ENCODE results near the gene PLAGL2.

The PLAGL2 gene

GRCh38 chr20:32231245-32231644, 23.7 kb upstream of the PLAGL2 start:
- no peak for DNase-seq

- no peak for DNase-seq
These were observed 23.2 kb upstream of the PLAGL2 start for GRCh38 chr20:32230707-32231106.

DNA sequence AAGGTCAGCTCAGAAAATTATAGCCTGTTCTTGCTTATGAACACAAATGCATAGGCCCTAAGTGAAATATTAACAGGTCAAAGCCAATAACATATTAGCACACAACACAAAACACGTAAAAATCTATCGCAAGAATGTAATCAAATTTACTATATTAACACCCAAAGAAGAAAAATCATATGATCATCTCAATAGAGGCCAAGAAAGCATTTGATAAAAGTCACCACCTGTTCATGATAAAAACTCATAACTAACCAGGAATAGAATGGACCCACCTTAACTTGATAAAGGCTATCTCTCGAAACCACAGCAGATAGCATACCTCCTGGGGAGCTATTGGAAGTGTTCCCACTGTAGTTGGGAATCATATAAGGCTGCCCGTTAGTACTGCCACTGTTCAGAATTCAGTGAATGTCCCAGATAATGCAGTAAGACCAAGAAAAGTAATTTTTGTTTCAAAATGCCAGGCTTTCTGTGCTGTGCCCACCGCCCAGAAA, 21.8 kb upstream of the PLAGL2 start:
- DNase-seq = no peak

DNA sequence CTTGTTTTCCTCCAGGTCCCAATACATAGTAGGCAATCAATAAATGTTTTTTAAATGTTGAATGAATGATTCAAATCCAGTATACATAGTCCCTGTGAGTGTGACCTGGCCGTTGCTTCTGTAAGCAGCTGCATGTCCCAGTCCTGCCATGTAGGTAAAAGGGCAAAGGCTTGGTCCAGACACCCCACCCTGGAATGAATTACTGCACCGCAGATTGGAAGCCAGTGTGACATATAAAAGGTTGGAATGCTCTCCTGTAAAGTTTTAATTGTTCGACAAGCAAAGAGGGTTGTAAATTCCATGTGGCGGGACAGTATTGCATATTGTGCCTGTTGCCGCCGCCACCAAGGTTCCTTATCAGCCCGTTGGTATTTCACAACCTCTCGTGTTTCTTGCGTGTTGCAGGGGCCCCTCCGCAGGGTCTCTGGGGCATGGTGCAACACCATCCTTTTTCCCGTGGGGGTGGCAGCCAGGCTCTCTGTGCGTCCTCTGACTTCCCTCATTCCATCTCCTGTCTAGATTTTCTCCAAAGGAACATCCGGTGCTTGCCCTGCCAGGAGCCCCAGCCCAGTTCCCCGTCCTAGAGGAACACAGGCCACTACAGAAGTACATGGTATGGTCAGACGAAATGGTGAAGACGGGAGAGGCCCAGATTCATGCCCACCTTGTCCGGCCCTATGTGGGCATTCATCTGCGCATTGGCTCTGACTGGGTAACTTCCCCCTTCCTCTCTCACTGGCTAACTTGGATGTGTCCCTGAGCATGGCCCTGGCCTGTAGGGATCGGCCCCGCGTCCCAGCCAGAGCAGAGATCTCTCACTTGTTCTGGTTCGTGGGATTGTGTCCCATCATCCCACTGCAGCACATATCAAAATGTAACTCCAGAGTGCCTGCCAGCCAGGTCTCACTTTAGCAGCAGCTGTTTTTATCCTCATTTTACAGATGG, 20.5 kb upstream of the PLAGL2 start:
- DNase-seq = no peak

- DNase-seq = no peak
These were observed 19.8 kb upstream of the PLAGL2 start for GRCh38 chr20:32227306-32227705.

DNA sequence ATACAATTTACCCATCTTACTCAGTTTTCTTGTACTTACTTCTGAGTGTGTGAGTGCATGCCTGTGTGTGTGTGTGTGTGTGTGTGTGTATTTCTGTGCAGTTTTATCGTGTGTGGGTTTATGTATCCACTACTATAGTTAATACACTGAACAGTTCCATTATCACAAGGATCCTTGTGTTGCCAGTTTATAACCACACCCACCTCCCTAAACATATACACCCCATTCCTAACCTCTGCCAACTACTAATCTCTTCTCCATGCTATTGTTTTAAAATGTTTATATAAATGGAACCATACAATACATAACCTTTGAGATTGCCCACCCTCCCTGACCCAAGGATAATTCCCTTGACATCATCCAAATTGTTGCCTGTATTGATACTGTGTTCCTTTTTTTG, 18.8 kb upstream of the PLAGL2 start:
- no peak for DNase-seq

GRCh38 chr20:32224463-32224862, 16.9 kb upstream of the PLAGL2 start:
- DNase-seq = no peak

GRCh38 chr20:32218156-32218900, 10.8 kb upstream of the PLAGL2 start:
- no peak for DNase-seq

DNA sequence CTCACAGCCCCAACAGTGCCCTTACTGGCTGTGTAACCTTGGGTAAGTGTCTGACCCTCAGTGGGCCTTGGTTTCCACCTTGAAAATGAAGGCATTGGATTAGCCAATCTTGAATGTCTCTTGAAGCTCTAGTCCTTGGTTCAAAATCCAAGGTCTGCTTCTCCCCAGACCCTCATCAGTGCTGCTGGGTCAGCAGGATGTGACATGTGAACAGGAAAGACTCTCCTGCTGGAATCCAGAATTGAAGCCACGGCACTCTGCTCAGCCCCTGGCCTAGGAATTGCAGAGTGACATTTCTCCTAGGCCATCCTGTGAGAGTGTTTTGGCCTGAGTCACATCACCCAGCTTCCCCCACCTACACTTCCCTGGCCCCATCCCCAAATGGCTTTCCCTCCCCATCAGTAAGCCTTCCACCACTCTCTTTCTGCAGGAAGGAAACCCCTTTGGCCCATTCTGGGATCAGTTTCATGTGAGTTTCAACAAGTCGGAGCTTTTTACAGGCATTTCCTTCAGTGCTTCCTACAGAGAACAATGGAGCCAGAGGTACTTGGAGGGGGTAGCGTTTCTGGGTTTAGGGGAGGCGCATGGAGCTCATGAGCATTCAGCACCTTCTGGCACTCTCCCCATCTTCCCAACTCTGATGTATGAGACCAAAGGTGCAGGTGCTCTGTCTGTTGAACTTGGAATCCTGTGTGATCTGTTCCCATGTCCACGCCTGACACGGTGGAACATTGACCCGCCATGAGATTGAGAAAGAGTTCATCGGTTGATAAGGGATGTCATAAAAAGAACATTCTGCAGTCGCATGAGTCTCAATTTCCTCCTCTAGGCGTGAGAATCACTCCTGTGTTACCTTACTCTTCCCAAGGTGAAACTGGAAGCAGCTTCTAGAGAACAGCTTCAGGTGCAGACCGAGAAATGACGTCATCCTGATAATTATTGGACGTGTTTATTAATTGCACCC, 8.9 kb upstream of the PLAGL2 start:
- DNase-seq = no peak

- no peak for DNase-seq
These were observed 8.2 kb upstream of the PLAGL2 start for GRCh38 chr20:32215729-32216128.

DNA sequence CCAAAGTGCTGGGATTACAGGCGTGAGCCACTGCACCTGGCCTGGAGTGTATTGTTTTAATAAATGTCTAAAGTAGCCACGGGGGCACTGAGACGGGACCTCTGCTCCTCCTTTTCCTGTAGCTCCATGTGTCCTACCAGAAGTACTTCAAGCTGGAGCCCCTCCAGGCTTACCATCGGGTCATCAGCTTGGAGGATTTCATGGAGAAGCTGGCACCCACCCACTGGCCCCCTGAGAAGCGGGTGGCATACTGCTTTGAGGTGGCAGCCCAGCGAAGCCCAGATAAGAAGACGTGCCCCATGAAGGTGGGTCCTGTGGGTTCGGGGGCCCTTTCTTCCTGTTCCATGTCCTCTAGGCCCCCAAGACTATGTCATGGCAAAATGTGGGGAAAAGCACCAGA, 7.6 kb upstream of the PLAGL2 start:
- no peak for DNase-seq

- no peak for DNase-seq
These were observed 6.3 kb upstream of the PLAGL2 start for GRCh38 chr20:32213870-32214269.

- no peak for DNase-seq
These were observed 2.5 kb upstream of the PLAGL2 start for GRCh38 chr20:32209850-32210605.

DNA sequence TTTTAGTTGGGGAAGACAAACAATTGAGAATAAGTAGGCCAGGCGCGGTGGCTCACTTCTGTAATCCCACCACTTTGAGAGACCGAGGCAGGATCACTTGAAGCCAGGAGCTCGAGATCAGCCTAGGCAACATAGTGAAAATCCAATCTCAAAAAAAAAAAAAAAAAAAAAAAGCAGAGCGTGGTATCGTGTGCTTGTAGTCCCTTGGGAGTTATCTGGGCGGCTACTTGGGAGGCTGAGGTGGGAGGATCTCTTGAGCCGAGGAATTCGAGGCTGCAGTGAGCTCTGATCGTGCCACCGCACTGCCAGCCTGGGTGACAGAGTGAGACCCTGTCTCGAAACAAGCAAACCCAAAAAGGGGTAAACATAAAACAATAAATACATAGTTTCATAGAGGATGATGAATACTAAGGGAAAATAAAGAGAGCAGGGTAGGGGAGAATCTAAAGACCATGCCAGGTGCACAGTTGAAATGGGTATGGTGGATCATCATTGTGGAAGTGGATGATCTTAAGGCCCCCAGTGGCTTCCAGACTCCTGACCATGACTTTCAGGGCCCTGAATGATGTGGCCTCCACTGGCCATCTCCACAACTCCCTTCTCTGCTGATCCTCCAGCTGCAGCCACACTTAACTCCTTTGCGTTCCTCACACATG, 1.1 kb upstream of the PLAGL2 start:
- no peak for DNase-seq

DNA sequence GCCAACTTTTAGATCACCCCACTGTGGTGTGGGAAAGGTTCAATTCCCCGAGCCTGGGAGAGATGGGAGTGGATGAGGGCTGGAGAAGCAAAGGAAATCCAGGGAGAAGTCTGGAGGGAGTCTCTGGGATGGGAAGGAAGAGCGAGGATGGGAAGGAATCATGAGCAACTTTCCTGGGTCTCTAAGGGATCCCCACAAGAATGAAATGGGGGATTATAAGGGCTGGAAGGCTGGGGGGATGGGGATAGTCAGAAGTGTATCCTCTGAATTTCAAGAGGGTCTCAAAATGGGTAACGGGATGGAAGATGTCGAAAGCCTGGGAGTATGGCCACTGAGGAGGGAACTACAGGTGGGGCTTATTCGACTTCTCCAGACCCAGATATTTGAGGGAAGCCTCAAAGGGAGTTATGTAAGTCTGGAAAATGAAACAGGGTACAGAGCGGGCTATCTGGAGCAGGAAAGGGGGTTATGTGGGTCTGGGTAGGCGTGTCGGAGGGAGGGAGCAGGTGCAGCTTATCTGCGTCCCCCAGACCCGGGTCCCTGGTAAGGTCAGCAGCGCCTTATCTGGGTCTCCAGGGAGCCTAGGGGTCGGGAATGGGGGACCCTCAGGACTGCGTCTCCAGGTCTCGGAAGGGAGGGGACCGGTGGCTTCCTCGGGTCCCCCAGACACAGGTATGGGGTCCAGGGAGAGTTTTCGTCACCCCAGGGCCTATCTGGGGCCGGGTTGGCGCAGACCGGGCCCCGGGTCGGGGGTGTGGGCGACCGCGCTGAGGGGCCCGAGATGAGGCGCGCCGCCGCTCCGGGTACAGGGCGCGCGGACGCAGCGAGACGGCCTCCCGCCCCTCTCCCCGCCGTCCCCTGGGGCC, 550 bp downstream of the PLAGL2 start:
- DNase-seq = no peak

DNA sequence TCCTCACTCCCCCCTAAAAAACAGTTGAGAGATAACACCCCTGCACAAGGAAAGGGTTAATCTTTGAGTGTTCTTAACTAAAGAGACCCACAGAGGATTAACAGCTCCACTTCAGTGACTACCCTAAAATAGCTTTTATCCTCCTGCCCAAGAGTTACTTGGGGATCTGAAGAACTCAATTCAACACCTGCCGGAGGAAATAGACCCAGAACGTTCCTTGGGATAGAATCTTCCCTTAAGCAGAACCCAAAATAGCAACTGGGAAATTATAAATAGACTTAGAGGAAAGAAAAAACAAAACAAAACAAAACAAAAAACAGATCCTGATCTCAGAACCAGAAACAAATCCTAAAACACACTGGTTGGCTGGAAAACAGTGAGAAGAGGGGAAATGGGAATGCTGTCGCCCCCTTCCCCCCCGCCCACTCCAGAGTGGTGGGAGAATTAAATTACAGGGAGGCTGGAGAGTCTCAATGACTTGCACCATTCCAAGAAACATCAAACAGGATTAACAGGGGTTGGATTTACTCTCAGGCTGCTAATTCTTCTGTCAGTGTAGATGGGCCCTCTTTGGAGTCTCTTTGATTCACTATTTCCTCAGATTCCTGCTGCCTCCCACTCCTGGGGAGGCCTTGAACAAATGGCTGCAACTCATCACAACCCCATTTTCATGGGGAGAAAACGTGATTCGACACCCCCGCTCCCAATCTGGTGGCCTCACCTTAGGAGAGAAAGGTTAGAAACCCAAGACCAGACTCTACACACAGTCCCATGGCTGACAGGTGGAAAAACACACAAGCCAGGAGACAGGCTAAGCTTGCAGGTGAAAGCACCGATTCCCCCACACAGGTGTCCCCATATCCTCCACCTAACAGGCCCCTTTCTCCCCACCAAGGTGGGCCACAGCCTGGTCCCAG, 1.4 kb downstream of the PLAGL2 start:
- DNase-seq = no peak

DNA sequence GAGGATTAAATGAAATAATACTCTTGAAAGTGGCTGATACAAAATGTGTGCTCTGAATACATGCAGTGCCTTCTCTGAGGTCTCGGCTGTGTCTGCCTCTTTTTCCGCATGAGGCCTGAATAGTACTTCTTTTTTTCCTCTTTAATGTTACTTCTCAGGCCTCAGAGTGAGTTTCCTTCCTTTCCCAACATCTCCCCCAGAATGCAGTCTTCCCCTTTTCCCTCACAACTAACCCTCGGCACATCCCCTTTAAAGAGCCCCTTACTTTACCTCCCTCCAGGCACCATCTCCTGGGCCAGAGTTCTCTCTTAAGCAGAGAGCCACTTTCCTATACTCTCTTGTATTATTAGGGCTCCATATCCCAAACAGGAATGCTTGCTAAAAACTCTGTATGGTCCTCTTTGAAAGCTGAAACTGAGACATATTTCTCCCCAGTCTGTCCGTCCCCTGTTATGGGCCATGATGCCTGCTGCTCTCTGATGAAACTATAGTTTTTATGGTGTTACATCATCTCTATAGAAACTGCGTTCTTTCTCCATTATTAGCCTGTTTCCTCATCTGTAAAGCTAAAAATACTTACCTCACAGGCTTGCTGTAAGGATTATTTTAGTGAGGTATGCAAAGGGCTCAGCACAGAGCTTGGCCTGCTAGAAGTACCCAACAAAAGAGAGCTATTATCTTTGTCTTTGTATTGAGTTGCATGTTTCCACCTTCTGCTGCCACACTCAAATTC, 2.3 kb downstream of the PLAGL2 start:
- DNase-seq = no peak

Measured in activated CD4-positive, CD25-positive, alpha-beta regulatory T cell (primary cell).